ENCODE data around the gene ZNF414. TPM values are rescaled to one million over a fixed set of nuclear protein-coding genes. Genes with fewer than 3 reads are reported as not detected.

The ZNF414 gene
- total and polyA plus RNA-seq, 9 of the 15 experiments (the other 6 are each of a cell fraction or from before 2014, with no cell fraction given), result 0.03 to 27.2 (median 2.2) TPM; not detected in 2

DNA sequence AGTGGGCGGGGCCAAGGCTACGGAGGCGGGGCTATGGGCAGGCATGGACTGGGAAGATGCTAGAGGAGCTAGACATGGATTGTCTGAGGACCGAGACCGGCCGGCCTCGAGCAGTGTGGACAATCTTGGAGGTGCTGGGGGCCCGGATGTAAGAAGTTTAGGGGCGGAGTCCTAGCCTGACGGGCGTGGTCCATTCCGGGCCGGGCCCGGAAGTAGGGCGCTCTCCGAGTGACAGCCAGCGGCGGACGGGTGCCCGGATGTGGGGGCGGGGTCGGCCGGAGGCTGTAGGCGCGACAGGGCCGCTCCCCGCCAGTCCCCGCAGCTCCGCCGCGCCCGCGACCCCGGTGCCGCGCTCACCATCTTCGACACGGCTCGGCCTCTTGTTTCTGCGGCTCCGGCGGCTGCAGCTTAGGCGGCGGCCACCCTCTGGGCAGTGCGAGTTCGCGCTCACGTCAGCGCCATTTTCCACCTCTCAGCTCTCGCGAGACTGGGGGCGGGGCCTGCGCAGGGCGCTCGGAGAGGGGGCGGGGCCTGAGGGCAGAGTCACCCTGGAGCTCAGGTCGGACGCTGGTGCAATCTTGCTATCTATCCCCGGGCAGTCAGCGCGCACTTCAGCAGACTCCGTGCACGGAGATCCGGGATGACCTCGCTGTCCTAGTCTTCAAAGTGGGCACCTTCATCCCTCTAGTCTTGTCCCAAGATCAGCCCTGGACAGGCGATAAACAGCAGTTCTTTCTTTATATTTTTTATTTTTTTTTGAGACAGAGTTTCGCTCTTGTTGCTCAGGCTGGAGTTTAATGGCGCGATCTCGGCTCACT, at the start of gene ZNF414 (continued):
- TF ChIP-seq, protein P1, sequence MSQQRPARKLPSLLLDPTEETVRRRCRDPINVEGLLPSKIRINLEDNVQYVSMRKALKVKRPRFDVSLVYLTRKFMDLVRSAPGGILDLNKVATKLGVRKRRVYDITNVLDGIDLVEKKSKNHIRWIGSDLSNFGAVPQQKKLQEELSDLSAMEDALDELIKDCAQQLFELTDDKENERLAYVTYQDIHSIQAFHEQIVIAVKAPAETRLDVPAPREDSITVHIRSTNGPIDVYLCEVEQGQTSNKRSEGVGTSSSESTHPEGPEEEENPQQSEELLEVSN (IDR thresholded peaks at IDR 0.05; ENCODE audit: borderline replicate concordance in 1 of 2, extremely low read depth in 1 of 2, insufficient read depth in 1 of 2, insufficient read length in 1 of 2, low read depth in 1 of 2, low read length in 1 of 2, poor library complexity in 1 of 2, severe bottlenecking in 1 of 2), result peak; percentile 11 to 50
- TF ChIP-seq ZNF354B (CRISPR knock-in tag; IDR thresholded peaks at IDR 0.05) (no peak), FOXK2 (conservative IDR thresholded peaks at IDR 0.05 in 1 of 2, IDR thresholded peaks at IDR 0.05 in 1 of 2; ENCODE audit: low read depth in 2 of 2) (peak; percentile 69 to 85), ZNF707 (CRISPR knock-in tag; conservative IDR thresholded peaks at IDR 0.05) (no peak), NRF1 (conservative IDR thresholded peaks at IDR 0.05 in 1 of 2, IDR thresholded peaks at IDR 0.05 in 1 of 2) (peak; percentile 91 to 92), COPS2 (conservative IDR thresholded peaks at IDR 0.05) (no peak), POU5F1 (IDR thresholded peaks at IDR 0.05; ENCODE audit: borderline replicate concordance, low read depth, low read length, partially characterized antibody) (no peak), ARHGAP35 (IDR thresholded peaks at IDR 0.05; ENCODE audit: partially characterized antibody) (peak; percentile 91), MTA3 (IDR thresholded peaks at IDR 0.05; ENCODE audit: borderline replicate concordance) (peak; percentile 86; the same call in 1 of the 2 replicates), DPF2 (IDR thresholded peaks at IDR 0.05) (peak; percentile 82), KLF13 (tag; IDR thresholded peaks at IDR 0.05; ENCODE audit: borderline replicate concordance, low read depth) (peak; percentile 85; the same call in 1 of the 2 replicates)
- TF ChIP-seq, protein P2, sequence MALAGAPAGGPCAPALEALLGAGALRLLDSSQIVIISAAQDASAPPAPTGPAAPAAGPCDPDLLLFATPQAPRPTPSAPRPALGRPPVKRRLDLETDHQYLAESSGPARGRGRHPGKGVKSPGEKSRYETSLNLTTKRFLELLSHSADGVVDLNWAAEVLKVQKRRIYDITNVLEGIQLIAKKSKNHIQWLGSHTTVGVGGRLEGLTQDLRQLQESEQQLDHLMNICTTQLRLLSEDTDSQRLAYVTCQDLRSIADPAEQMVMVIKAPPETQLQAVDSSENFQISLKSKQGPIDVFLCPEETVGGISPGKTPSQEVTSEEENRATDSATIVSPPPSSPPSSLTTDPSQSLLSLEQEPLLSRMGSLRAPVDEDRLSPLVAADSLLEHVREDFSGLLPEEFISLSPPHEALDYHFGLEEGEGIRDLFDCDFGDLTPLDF (CRISPR knock-in tag; IDR thresholded peaks at IDR 0.05), result no peak
- TF ChIP-seq, protein P3, sequence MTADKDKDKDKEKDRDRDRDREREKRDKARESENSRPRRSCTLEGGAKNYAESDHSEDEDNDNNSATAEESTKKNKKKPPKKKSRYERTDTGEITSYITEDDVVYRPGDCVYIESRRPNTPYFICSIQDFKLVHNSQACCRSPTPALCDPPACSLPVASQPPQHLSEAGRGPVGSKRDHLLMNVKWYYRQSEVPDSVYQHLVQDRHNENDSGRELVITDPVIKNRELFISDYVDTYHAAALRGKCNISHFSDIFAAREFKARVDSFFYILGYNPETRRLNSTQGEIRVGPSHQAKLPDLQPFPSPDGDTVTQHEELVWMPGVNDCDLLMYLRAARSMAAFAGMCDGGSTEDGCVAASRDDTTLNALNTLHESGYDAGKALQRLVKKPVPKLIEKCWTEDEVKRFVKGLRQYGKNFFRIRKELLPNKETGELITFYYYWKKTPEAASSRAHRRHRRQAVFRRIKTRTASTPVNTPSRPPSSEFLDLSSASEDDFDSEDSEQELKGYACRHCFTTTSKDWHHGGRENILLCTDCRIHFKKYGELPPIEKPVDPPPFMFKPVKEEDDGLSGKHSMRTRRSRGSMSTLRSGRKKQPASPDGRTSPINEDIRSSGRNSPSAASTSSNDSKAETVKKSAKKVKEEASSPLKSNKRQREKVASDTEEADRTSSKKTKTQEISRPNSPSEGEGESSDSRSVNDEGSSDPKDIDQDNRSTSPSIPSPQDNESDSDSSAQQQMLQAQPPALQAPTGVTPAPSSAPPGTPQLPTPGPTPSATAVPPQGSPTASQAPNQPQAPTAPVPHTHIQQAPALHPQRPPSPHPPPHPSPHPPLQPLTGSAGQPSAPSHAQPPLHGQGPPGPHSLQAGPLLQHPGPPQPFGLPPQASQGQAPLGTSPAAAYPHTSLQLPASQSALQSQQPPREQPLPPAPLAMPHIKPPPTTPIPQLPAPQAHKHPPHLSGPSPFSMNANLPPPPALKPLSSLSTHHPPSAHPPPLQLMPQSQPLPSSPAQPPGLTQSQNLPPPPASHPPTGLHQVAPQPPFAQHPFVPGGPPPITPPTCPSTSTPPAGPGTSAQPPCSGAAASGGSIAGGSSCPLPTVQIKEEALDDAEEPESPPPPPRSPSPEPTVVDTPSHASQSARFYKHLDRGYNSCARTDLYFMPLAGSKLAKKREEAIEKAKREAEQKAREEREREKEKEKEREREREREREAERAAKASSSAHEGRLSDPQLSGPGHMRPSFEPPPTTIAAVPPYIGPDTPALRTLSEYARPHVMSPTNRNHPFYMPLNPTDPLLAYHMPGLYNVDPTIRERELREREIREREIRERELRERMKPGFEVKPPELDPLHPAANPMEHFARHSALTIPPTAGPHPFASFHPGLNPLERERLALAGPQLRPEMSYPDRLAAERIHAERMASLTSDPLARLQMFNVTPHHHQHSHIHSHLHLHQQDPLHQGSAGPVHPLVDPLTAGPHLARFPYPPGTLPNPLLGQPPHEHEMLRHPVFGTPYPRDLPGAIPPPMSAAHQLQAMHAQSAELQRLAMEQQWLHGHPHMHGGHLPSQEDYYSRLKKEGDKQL (CRISPR knock-in tag; IDR thresholded peaks at IDR 0.05; ENCODE audit: borderline replicate concordance), result 0 out of 2 replicates have a peak, but pooled peaks have one; percentile 55
- TF ChIP-seq, protein P4, sequence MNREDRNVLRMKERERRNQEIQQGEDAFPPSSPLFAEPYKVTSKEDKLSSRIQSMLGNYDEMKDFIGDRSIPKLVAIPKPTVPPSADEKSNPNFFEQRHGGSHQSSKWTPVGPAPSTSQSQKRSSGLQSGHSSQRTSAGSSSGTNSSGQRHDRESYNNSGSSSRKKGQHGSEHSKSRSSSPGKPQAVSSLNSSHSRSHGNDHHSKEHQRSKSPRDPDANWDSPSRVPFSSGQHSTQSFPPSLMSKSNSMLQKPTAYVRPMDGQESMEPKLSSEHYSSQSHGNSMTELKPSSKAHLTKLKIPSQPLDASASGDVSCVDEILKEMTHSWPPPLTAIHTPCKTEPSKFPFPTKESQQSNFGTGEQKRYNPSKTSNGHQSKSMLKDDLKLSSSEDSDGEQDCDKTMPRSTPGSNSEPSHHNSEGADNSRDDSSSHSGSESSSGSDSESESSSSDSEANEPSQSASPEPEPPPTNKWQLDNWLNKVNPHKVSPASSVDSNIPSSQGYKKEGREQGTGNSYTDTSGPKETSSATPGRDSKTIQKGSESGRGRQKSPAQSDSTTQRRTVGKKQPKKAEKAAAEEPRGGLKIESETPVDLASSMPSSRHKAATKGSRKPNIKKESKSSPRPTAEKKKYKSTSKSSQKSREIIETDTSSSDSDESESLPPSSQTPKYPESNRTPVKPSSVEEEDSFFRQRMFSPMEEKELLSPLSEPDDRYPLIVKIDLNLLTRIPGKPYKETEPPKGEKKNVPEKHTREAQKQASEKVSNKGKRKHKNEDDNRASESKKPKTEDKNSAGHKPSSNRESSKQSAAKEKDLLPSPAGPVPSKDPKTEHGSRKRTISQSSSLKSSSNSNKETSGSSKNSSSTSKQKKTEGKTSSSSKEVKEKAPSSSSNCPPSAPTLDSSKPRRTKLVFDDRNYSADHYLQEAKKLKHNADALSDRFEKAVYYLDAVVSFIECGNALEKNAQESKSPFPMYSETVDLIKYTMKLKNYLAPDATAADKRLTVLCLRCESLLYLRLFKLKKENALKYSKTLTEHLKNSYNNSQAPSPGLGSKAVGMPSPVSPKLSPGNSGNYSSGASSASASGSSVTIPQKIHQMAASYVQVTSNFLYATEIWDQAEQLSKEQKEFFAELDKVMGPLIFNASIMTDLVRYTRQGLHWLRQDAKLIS (CRISPR knock-in tag; IDR thresholded peaks at IDR 0.05), result peak; percentile 78; the same call in 1 of the 2 replicates

Data from K562 (cell line).